Epithelial cell of prostate (primary cell): ENCODE results near the gene CARS1.
"Not testable (repeated sequence)": the region's sequence is repeated elsewhere in the genome, so short reads cannot be mapped to it uniquely, and the experiment has no call there.

Source experiments
- DNase-seq: peaks from one replicate; pipeline ENCODE4 v3.0.0-alpha.2; 2011; ENCODE audit warnings: low read depth, low spot score
- H3K27ac ChIP-seq: fragments of 450-650 bp; 2 replicates; pipeline ENCODE4 v1.5.1; 2017; ENCODE audit warnings: mild to moderate bottlenecking

CARS1 gene

GRCh38 chr11:3090096-3090901, 33.1 kb upstream of the CARS1 start:
- H3K27ac ChIP-seq, result no peak overlapping the region
- DNase-seq, result no peak

- DNase-seq, result no peak
Measured at GRCh38 chr11:3089236-3090061, 32.2 kb upstream of the CARS1 start.

GRCh38 chr11:3088806-3089205, 31.6 kb upstream of the CARS1 start:
- no peak for DNase-seq
- no peak overlapping the region for H3K27ac ChIP-seq

More at GRCh38 chr11:3089236-3090061, 32.2 kb upstream of the CARS1 start:
- no peak overlapping the region for H3K27ac ChIP-seq

GRCh38 chr11:3087821-3088800, 30.9 kb upstream of the CARS1 start:
- DNase-seq, result no peak
- H3K27ac ChIP-seq, result no peak overlapping the region

GRCh38 chr11:3087373-3087772, 30.1 kb upstream of the CARS1 start:
- H3K27ac ChIP-seq, result no peak overlapping the region
- DNase-seq, result no peak

GRCh38 chr11:3086671-3087150, 29.5 kb upstream of the CARS1 start:
- no peak overlapping the region for H3K27ac ChIP-seq
- DNase-seq, result no peak

- H3K27ac ChIP-seq, result no peak overlapping the region
- no peak for DNase-seq
Measured at GRCh38 chr11:3086114-3086513, 28.9 kb upstream of the CARS1 start.

- no peak overlapping the region for H3K27ac ChIP-seq
- DNase-seq, result no peak
Measured at GRCh38 chr11:3085052-3085451, 27.8 kb upstream of the CARS1 start.

GRCh38 chr11:3083321-3083720, 26.1 kb upstream of the CARS1 start:
- no peak for DNase-seq
- H3K27ac ChIP-seq, result no peak overlapping the region

- no peak overlapping the region for H3K27ac ChIP-seq
- no peak for DNase-seq
Measured at GRCh38 chr11:3081386-3081751, 24.1 kb upstream of the CARS1 start.

- no peak overlapping the region for H3K27ac ChIP-seq
- DNase-seq, result no peak
Measured at GRCh38 chr11:3080733-3081385, 23.6 kb upstream of the CARS1 start.

GRCh38 chr11:3080104-3080503, 22.9 kb upstream of the CARS1 start:
- H3K27ac ChIP-seq, result no peak overlapping the region
- DNase-seq, result no peak

- H3K27ac ChIP-seq, result no peak overlapping the region
- DNase-seq, result no peak
Measured at GRCh38 chr11:3077846-3078440, 20.7 kb upstream of the CARS1 start.

- no peak overlapping the region for H3K27ac ChIP-seq
- no peak for DNase-seq
Measured at GRCh38 chr11:3077189-3077836, 20.1 kb upstream of the CARS1 start.

GRCh38 chr11:3074912-3075589, 17.8 kb upstream of the CARS1 start:
- H3K27ac ChIP-seq, result no peak overlapping the region
- DNase-seq, result no peak

- H3K27ac ChIP-seq, result no peak overlapping the region
- no peak for DNase-seq
Measured at GRCh38 chr11:3073029-3073435, 15.8 kb upstream of the CARS1 start.

- H3K27ac ChIP-seq, result no peak overlapping the region
- no peak for DNase-seq
Measured at GRCh38 chr11:3069425-3069824, 12.2 kb upstream of the CARS1 start.

- not testable (repeated sequence) for H3K27ac ChIP-seq, DNase-seq
Measured at GRCh38 chr11:3066308-3066707, 9.1 kb upstream of the CARS1 start.
